ENCODE measurements around the gene RO60.
A peak's percentile ranks its signal among the peaks of the same experiment; 100 is the strongest.

The RO60 gene

DNA sequence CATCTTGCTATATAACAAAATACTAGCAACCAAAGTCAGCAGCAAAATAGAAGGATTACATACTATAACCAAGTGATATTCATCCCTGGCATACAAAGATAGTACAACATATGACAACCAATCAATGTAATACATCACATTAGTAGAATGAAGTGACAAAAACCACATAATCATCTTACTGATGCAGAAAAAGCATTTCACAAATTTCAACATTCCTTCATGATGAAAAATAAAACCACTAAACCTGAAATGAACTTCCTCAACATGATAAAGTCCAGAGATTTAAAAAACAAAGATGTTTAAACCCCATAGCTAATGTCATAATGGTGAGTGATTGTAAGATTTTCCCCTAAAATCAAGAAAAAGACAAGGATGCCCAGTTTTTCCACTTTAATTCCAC is 18.6 kb downstream of the RO60 start:
- TF ChIP-seq, protein P1, sequence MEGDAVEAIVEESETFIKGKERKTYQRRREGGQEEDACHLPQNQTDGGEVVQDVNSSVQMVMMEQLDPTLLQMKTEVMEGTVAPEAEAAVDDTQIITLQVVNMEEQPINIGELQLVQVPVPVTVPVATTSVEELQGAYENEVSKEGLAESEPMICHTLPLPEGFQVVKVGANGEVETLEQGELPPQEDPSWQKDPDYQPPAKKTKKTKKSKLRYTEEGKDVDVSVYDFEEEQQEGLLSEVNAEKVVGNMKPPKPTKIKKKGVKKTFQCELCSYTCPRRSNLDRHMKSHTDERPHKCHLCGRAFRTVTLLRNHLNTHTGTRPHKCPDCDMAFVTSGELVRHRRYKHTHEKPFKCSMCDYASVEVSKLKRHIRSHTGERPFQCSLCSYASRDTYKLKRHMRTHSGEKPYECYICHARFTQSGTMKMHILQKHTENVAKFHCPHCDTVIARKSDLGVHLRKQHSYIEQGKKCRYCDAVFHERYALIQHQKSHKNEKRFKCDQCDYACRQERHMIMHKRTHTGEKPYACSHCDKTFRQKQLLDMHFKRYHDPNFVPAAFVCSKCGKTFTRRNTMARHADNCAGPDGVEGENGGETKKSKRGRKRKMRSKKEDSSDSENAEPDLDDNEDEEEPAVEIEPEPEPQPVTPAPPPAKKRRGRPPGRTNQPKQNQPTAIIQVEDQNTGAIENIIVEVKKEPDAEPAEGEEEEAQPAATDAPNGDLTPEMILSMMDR (IDR thresholded peaks at IDR 0.05; ENCODE audit: extremely low read depth, missing control alignments): no peak
- DNase-seq (ENCODE audit: low spot score): no peak

DNA sequence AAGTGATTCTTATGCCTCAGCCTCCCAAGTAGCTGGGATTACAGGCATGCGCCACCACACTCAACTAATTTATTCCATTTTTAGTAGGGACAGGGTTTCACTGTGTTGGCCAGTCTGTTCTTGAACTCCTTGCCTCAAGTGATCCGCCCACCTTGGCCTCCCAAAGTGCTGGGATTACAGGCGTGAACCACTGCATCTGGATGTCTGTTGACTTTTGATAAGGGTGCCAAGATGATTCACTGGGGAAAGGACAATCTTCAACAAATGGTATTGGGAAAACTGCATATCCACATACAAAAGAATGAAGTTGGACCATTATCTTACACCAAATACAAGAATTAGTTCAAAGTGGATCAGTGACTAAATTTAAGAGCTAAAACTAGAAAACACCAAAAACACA is 19.8 kb downstream of the RO60 start:
- TF ChIP-seq, protein P1 (IDR thresholded peaks at IDR 0.05; ENCODE audit: extremely low read depth, missing control alignments): no peak
- no peak for DNase-seq (ENCODE audit: low spot score)

DNA sequence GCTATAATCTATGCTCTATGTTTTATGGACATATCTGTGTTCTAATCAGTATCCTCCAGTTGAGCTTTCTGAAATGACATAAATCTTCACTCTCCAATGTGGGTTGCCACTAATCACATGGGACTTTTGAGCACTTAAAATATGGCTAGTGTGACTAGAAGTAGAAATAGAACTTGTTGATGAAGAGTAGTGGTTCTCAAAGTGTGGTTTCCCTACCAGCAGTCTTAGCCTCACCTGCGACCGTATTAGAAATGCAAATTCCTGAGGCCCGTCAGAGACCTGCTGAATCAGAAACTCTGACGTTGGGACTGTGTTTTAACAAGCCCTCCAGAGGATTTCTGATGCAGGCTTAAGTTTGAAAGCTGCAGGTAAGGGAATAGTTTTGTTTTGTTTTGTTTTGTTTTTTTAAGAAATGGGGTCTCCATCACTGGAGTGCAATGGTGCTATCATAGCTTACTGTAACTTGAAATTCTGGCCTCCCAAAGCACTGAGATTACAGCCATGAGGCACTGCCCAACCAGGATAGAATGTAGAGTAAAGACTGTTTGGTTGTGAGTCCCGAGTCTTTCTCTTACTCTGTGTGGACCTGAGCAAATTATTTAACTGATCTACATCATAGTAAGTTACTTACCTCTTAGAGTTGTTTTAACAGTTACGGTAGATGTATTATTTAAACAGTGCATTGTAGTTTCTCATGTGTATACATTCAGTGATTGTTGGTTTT is 24.1 kb downstream of the RO60 start:
- TF ChIP-seq, protein P1 (IDR thresholded peaks at IDR 0.05; ENCODE audit: extremely low read depth, missing control alignments): no peak
- DNase-seq (ENCODE audit: low spot score): peak; percentile 42

DNA sequence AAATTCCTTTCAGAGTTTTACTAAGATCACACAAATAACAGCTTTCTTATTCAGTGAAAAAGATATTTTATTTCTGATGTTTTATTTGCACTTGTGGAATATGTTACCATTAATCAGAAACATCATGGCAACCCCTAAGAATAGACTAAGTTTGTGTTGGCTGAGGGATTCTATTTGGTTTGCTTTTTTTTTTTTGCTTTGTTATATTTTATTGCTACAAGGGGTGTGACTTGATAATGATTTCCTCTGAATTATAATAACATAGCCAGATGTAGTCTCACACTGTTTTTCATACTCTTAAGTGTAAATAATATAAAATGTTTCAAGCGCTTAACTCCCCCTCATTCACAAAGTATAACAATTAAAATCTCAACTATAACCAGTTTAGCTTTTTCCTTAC is 25.9 kb downstream of the RO60 start:
- no peak for DNase-seq (ENCODE audit: low spot score)
- TF ChIP-seq, protein P1 (IDR thresholded peaks at IDR 0.05; ENCODE audit: extremely low read depth, missing control alignments): no peak

DNA sequence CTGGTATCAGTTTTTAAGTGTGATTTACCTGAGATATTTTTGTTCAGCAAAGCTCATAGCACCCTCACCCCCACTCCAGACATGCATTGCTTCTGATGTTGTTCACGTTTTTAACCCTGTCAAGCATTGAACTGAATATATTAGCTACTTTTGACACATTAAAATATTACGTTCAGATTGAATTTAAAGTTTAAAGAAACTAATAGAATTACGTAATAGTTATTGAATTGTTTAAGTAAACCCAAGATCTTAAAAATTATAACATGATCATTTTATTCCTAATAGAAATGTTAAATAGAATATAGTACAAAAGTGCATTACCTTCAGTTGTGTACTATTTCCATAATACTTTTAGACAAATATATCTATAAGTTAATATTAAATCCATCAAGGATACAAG is 26.9 kb downstream of the RO60 start:
- TF ChIP-seq, protein P1 (IDR thresholded peaks at IDR 0.05; ENCODE audit: extremely low read depth, missing control alignments): no peak
- DNase-seq (ENCODE audit: low spot score): no peak

DNA sequence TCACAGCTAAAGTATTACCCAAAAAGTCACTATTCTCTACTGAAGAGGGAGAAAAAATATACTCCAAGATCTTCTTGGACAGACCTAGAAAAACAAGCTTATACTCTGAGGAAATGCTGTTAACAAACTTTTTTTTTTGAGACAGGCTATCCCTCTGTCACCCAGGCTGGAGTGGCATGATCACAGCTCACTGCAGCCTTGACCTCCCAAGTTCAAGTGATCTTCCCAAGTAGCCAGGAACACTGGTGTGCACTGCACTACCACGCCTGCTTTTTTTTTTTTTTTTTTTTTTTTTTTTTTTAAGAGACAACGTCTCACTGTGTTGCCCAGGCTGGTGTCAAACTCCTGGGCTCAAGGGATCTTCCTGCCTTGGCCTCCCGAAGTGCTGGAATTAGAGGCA is 28.5 kb downstream of the RO60 start:
- DNase-seq (ENCODE audit: low spot score): no peak
- TF ChIP-seq, protein P1 (IDR thresholded peaks at IDR 0.05; ENCODE audit: extremely low read depth, missing control alignments): no peak

DNA sequence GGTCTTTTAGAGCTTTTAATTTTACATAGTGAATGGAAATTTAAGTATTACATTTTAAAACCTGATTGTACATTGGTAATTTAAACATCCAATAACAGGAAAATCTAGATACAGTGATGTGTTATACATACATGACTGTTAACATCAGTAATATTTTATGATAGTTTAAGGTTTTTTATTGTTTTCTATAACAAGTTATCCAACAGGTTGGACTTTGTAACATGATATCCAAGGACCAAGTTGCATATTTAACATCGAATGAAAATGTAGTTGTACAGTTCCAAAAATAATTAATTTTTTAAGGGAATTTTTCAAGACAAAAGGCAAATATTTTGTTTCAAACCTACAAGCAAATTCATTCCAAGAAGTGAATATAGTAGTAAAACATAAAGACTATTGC is 31.5 kb downstream of the RO60 start:
- no peak for DNase-seq (ENCODE audit: low spot score)
- TF ChIP-seq, protein P1 (IDR thresholded peaks at IDR 0.05; ENCODE audit: extremely low read depth, missing control alignments): no peak
